Activated T-cell treated with anti-CD3 and anti-CD28 coated beads, Interleukin-2, amount 50 U/mL, for 24 hours (primary cell): ENCODE results near the gene KLF13.

Experiments used
- DNase-seq: peaks from one replicate; pipeline ENCODE4 v3.0.0-alpha.2; 2020
- H3K27ac Mint-ChIP-seq: 2 replicates; pipeline ENCODE4 v1.8.0; 2020; ENCODE audit warnings: mild to moderate bottlenecking, mixed read lengths
- H3K27me3 Mint-ChIP-seq: 2 replicates; pipeline ENCODE4 v1.8.0; 2020; ENCODE audit warnings: mixed read lengths
- H3K36me3 Mint-ChIP-seq: 2 replicates; pipeline ENCODE4 v1.8.0; 2020; ENCODE audit warnings: low read depth, mixed read lengths
- H3K4me1 Mint-ChIP-seq: 2 replicates; pipeline ENCODE4 v1.8.0; 2020; ENCODE audit warnings: low read depth, mixed read lengths
- H3K4me3 Mint-ChIP-seq: 2 replicates; pipeline ENCODE4 v1.8.0; 2020; ENCODE audit warnings: mild to moderate bottlenecking, moderate library complexity, mixed read lengths
- H3K9me3 Mint-ChIP-seq: 2 replicates; pipeline ENCODE4 v1.8.0; 2020; ENCODE audit warnings: mixed read lengths

KLF13 gene

DNA sequence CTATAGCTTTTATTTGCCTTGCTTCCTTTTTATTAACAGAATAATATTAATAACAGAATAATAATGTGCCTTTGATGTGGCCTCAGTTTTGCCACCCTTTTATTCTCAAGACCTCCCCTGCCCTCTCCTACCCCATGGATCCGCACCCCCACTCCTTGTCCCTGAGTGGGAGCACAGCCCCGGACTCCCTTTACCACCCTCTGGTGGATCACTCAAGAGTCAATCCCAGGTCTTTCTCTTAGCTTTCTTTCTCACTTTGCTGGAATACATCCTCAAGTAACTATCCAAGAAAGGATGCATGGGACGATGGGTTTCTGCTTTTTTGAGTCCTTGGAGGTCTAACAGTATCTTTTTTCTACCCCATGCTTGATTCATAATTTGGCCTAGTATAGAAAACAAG, 63.4 kb downstream of the KLF13 start:
- H3K4me1 Mint-ChIP-seq: peaks cover 60% of the 10 kb centered on the region
- peak; percentile 20 for DNase-seq

DNA sequence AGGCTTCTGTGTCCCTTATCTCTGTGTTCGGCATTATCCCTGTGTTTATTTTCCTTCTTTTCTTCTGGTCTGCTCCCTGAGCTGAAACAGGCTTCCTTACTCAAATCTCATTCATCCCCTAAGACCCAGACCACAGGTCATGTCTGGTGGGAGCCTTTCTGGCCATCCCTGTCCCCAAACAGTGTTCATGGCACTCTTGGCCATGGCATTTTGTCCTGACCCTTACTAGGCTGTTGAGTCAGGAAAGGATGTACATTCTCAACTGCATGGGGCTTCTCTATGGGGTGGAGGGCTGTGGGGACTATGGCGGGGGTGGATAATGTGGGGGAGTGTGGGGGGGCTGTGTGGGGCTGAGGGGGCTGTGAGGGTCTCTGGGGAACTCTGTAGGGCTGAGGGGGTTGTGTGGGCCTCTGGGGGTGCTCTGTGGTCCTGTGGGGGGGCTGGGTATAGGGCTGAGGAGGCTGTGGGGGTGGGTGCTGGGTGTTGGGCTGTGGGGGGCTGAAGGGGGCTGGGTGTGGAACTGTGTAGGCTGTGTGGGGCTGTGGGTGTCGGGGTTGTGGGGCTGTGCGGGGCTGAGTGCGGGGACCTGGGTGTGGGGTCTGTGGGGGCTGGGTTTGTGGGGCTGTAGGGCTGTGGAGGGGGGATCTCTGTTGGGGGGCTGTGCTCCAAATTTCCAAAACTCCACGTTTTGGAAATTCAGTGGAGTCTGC, 64.3 kb downstream of the KLF13 start:
- no peaks in the 10 kb centered on the region for H3K27me3 Mint-ChIP-seq
- peaks cover 54% of the 10 kb centered on the region for H3K4me1 Mint-ChIP-seq
- H3K27ac Mint-ChIP-seq: no peak overlapping the region
- no peaks in the 10 kb centered on the region for H3K9me3 Mint-ChIP-seq
- peak; percentile 19 for DNase-seq
- H3K36me3 Mint-ChIP-seq: peaks cover 4% of the 10 kb centered on the region
- no peak overlapping the region for H3K4me3 Mint-ChIP-seq

More for the DNA sequence above, 63.4 kb downstream of the KLF13 start:
- H3K4me3 Mint-ChIP-seq: no peak overlapping the region
- H3K9me3 Mint-ChIP-seq: no peaks in the 10 kb centered on the region
- H3K27ac Mint-ChIP-seq: no peak overlapping the region
- peaks cover 4% of the 10 kb centered on the region for H3K36me3 Mint-ChIP-seq
- no peaks in the 10 kb centered on the region for H3K27me3 Mint-ChIP-seq

- Mint-ChIP-seq H3K9me3 (no peaks in the 10 kb centered on the region), H3K27ac (peak overlapping the region; percentile 88), H3K27me3 (no peaks in the 10 kb centered on the region), H3K36me3 (peaks cover 4% of the 10 kb centered on the region), H3K4me3 (peak overlapping the region; percentile 83), H3K4me1 (peaks cover 50% of the 10 kb centered on the region)
- peak; percentile 88 for DNase-seq
Measured at GRCh38 chr15:31391687-31392671, 65.3 kb downstream of the KLF13 start.

DNA sequence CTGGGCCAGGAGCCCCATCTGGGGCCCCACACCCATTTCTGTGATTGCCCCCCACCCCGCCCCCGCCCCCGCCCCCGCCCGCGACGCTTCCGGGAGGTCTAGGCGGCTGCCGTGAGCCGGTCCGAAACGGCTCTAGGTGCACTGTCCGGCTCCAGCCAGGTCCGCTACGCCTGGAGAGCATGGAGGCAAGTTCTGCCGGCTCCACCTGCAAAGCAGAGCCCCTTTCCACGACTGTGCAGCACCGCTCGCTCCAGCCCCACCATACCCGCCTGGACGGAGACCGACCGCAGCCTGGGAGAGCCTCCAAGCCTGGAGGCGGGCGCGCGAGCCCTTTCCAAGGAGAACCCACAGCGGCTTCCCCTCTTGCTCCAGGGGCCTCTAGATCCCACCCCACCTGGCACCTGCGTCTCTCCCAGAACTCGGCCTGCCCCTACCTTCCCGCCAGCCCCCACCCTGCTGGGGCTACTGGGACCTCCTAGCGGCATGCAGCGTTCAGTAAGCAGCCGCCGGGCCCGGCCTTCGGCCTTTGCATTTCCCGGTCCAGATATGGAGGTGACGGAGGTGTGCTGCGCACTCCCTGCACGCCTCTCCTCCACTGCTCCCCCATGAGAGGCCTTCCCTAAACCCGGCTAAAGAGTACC, 66.2 kb downstream of the KLF13 start:
- H3K27ac Mint-ChIP-seq: peak overlapping the region; percentile 50
- H3K36me3 Mint-ChIP-seq: peaks cover 4% of the 10 kb centered on the region
- peaks cover 44% of the 10 kb centered on the region for H3K4me1 Mint-ChIP-seq
- no peaks in the 10 kb centered on the region for H3K9me3 Mint-ChIP-seq
- peak; percentile 53 for DNase-seq
- H3K27me3 Mint-ChIP-seq: no peaks in the 10 kb centered on the region
- peak overlapping the region; percentile 83 for H3K4me3 Mint-ChIP-seq

DNA sequence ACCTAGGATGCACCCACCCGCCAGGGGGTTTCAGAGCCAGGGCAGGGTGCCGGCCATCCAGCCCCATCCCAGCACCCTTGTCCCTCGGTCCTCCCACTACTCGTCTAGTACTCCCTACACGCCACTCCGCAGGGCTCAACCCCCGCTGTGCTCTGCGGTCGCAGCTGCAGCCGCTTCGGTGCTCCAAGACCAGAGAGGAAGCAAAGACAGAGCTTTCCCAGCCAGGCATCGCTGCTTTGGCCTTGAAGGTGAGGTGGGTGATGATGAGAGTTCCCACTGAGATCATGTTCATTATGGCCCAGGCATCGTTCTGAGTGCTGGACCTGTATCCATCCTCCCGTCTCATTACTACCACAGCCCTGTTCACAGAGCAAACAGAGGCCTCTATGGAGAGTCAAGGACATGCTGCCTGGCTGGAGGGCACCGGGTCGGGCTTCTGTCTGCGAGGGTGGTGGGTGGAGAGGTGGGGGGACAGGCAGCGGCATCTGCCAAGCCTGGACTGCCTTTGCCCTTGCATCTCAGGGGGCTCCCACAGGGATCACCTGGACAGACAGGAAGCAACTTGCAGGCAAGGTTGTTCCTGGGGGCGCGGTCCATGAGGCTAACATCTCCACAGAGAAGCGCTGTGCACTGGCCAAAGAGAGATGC, 66.9 kb downstream of the KLF13 start:
- Mint-ChIP-seq H3K9me3 (no peaks in the 10 kb centered on the region), H3K4me3 (peak overlapping the region; percentile 83), H3K27ac (peak overlapping the region; percentile 69), H3K36me3 (peaks cover 4% of the 10 kb centered on the region), H3K27me3 (no peaks in the 10 kb centered on the region), H3K4me1 (peaks cover 46% of the 10 kb centered on the region)
- DNase-seq: peak; percentile 43

DNA sequence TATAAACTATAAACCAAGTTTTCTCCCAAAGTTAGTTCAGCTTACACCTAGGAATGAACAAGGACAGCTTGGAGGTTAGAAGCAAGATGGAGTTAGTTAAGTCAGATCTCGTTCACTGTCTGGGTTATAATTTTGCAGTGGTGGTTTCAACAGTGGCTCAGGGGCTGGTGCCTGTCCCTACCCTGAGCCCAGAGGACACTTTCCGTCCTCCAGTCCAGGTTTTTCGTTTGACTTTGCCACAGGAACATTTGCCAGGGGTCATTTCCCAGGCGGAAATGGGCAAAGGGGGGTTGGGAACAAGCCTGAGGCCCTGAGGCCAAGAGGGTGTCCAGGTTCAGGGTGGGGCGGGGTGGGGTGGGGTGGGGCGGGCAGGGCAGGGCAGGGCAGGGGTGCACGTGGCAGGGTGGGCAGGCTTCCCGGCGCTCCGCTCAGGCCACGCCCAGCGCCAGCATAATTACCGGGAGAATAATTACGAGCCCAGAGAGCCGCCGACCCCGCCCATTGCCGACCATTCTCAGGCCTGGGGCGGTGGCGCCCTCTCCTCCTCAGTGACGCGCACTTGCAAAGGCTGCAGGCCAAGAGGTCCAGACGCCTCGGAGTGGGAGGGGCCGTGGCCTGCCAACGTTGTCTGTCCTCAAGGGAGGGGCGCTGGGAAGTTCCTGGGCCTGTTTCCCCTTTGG, 70.4 kb downstream of the KLF13 start:
- Mint-ChIP-seq H3K9me3 (no peaks in the 10 kb centered on the region), H3K4me1 (peaks cover 46% of the 10 kb centered on the region), H3K27me3 (no peaks in the 10 kb centered on the region), H3K27ac (no peak overlapping the region), H3K4me3 (no peak overlapping the region), H3K36me3 (peaks cover 1% of the 10 kb centered on the region)
- DNase-seq: no peak

GRCh38 chr15:31397851-31398661, 71.4 kb downstream of the KLF13 start:
- H3K4me3 Mint-ChIP-seq: no peak overlapping the region
- no peak overlapping the region for H3K27ac Mint-ChIP-seq
- no peaks in the 10 kb centered on the region for H3K36me3 Mint-ChIP-seq
- peaks cover 42% of the 10 kb centered on the region for H3K4me1 Mint-ChIP-seq
- DNase-seq: no peak
- H3K9me3 Mint-ChIP-seq: no peaks in the 10 kb centered on the region
- no peaks in the 10 kb centered on the region for H3K27me3 Mint-ChIP-seq

- Mint-ChIP-seq H3K4me3 (no peak overlapping the region), H3K27me3 (no peaks in the 10 kb centered on the region), H3K36me3 (no peaks in the 10 kb centered on the region), H3K4me1 (peaks cover 40% of the 10 kb centered on the region), H3K27ac (peak overlapping the region; percentile 73), H3K9me3 (no peaks in the 10 kb centered on the region)
- no peak for DNase-seq
Measured at GRCh38 chr15:31398677-31399301, 72.2 kb downstream of the KLF13 start.

GRCh38 chr15:31399544-31400171, 73.0 kb downstream of the KLF13 start:
- DNase-seq: no peak
- Mint-ChIP-seq H3K36me3 (no peaks in the 10 kb centered on the region), H3K4me3 (no peak overlapping the region), H3K4me1 (peaks cover 46% of the 10 kb centered on the region), H3K9me3 (no peaks in the 10 kb centered on the region), H3K27ac (peak overlapping the region; percentile 73), H3K27me3 (no peaks in the 10 kb centered on the region)

GRCh38 chr15:31400222-31400927, 73.7 kb downstream of the KLF13 start:
- no peak for DNase-seq
- H3K4me3 Mint-ChIP-seq: no peak overlapping the region
- H3K27ac Mint-ChIP-seq: peak overlapping the region; percentile 73
- H3K4me1 Mint-ChIP-seq: peaks cover 53% of the 10 kb centered on the region
- no peaks in the 10 kb centered on the region for H3K9me3 Mint-ChIP-seq
- no peaks in the 10 kb centered on the region for H3K27me3 Mint-ChIP-seq
- no peaks in the 10 kb centered on the region for H3K36me3 Mint-ChIP-seq

- no peak for DNase-seq
- H3K27ac Mint-ChIP-seq: no peak overlapping the region
- no peak overlapping the region for H3K4me3 Mint-ChIP-seq
- no peaks in the 10 kb centered on the region for H3K27me3 Mint-ChIP-seq
- no peaks in the 10 kb centered on the region for H3K36me3 Mint-ChIP-seq
- peaks cover 59% of the 10 kb centered on the region for H3K4me1 Mint-ChIP-seq
- no peaks in the 10 kb centered on the region for H3K9me3 Mint-ChIP-seq
Measured at GRCh38 chr15:31401282-31401681, 74.6 kb downstream of the KLF13 start.

GRCh38 chr15:31402003-31402402, 75.4 kb downstream of the KLF13 start:
- H3K27me3 Mint-ChIP-seq: no peaks in the 10 kb centered on the region
- H3K4me1 Mint-ChIP-seq: peaks cover 56% of the 10 kb centered on the region
- no peaks in the 10 kb centered on the region for H3K9me3 Mint-ChIP-seq
- H3K27ac Mint-ChIP-seq: no peak overlapping the region
- H3K36me3 Mint-ChIP-seq: no peaks in the 10 kb centered on the region
- no peak for DNase-seq
- no peak overlapping the region for H3K4me3 Mint-ChIP-seq
